Measurements from ENCODE around the gene SLC17A4. TPM values are rescaled to one million over a fixed set of nuclear protein-coding genes. Genes with fewer than 3 reads are reported as not detected.

The SLC17A4 gene
- total and polyA plus RNA-seq, 7 donors: under 0.01 to 24.7 (median 10.6) TPM; not detected in 3

- intact Hi-C loops (cut with DNase I): no loop called here
- no peak overlapping the region for H3K4me3 ChIP-seq
- H3K27ac ChIP-seq: no peak overlapping the region
- TF ChIP-seq POLR2AphosphoS5 (IDR thresholded peaks at IDR 0.05): no peak
- TF ChIP-seq CTCF (IDR thresholded peaks at IDR 0.05): no peak
- TF ChIP-seq POLR2A (IDR thresholded peaks at IDR 0.05): no peak
- TF ChIP-seq EP300 (IDR thresholded peaks at IDR 0.05): no peak
- DNase-seq: no peak
- H3K27me3 ChIP-seq: no peaks in the 10 kb centered on the region
- no peaks in the 10 kb centered on the region for H3K4me1 ChIP-seq
- no peaks in the 10 kb centered on the region for H3K9me3 ChIP-seq
- H3K36me3 ChIP-seq: no peaks in the 10 kb centered on the region
- 79 to 83% methylated on average over 4 of the region's 4 CpGs for WGBS, 2 donors
These were observed 46.9 kb downstream of the SLC17A4 start for GRCh38 chr6:25801436-25801835.

GRCh38 chr6:25804804-25805203 is 50.3 kb downstream of the SLC17A4 start:
- TF ChIP-seq POLR2A (IDR thresholded peaks at IDR 0.05): no peak
- TF ChIP-seq EP300 (IDR thresholded peaks at IDR 0.05): no peak
- no peak for TF ChIP-seq CTCF (IDR thresholded peaks at IDR 0.05)
- no peak for TF ChIP-seq POLR2AphosphoS5 (IDR thresholded peaks at IDR 0.05)
- intact Hi-C loops (cut with DNase I): no loop called here
- 25 to 72% methylated on average over 2 of the region's 2 CpGs for WGBS, 2 donors
- Histone ChIP-seq H3K36me3 (no peaks in the 10 kb centered on the region), H3K27me3 (no peaks in the 10 kb centered on the region), H3K9me3 (no peaks in the 10 kb centered on the region), H3K4me1 (no peaks in the 10 kb centered on the region), H3K4me3 (no peak overlapping the region), H3K27ac (no peak overlapping the region)
- no peak for DNase-seq

- intact Hi-C loops (cut with DNase I): no loop called here
- DNase-seq: no peak
- no peaks in the 10 kb centered on the region for H3K4me1 ChIP-seq
- H3K27me3 ChIP-seq: no peaks in the 10 kb centered on the region
- H3K4me3 ChIP-seq: no peak overlapping the region
- TF ChIP-seq POLR2A (IDR thresholded peaks at IDR 0.05): no peak
- TF ChIP-seq EP300 (IDR thresholded peaks at IDR 0.05): no peak
- no peak for TF ChIP-seq POLR2AphosphoS5 (IDR thresholded peaks at IDR 0.05)
- no peak for TF ChIP-seq CTCF (IDR thresholded peaks at IDR 0.05)
- WGBS, 2 donors: 47 to 67% methylated on average over 3 of the region's 3 CpGs
- H3K27ac ChIP-seq: no peak overlapping the region
- H3K9me3 ChIP-seq: no peaks in the 10 kb centered on the region
- no peaks in the 10 kb centered on the region for H3K36me3 ChIP-seq
These were observed 60.7 kb downstream of the SLC17A4 start for GRCh38 chr6:25815194-25815593.

- H3K4me1 ChIP-seq: no peaks in the 10 kb centered on the region
- no peak overlapping the region for H3K27ac ChIP-seq
- intact Hi-C loops (cut with DNase I): no loop called here
- TF ChIP-seq POLR2A (IDR thresholded peaks at IDR 0.05): no peak
- TF ChIP-seq CTCF (IDR thresholded peaks at IDR 0.05): no peak
- no peak for TF ChIP-seq POLR2AphosphoS5 (IDR thresholded peaks at IDR 0.05)
- no peak for TF ChIP-seq EP300 (IDR thresholded peaks at IDR 0.05)
- DNase-seq: no peak
- H3K4me3 ChIP-seq: no peak overlapping the region
- 98 to 99% methylated on average over 2 of the region's 2 CpGs for WGBS, 2 donors
- H3K27me3 ChIP-seq: no peaks in the 10 kb centered on the region
- no peaks in the 10 kb centered on the region for H3K9me3 ChIP-seq
- no peaks in the 10 kb centered on the region for H3K36me3 ChIP-seq
These were observed 61.7 kb downstream of the SLC17A4 start for GRCh38 chr6:25816252-25816651.

GRCh38 chr6:25821341-25821740 is 66.8 kb downstream of the SLC17A4 start:
- TF ChIP-seq CTCF (IDR thresholded peaks at IDR 0.05) (no peak), POLR2AphosphoS5 (IDR thresholded peaks at IDR 0.05) (no peak), POLR2A (IDR thresholded peaks at IDR 0.05) (no peak), EP300 (IDR thresholded peaks at IDR 0.05) (no peak)
- H3K36me3 ChIP-seq: no peaks in the 10 kb centered on the region
- H3K27me3 ChIP-seq: no peaks in the 10 kb centered on the region
- intact Hi-C loops (cut with DNase I): no loop called here
- no peak overlapping the region for H3K27ac ChIP-seq
- no peak overlapping the region for H3K4me3 ChIP-seq
- H3K9me3 ChIP-seq: no peaks in the 10 kb centered on the region
- no peak for DNase-seq
- no peaks in the 10 kb centered on the region for H3K4me1 ChIP-seq

Data from sigmoid colon (tissue), 7 donors.